Dedifferentiated amniotic fluid mesenchymal stem cell (primary cell): ENCODE measurements around the gene IMPG2.

ENCODE experiments used
- DNase-seq: peaks from one replicate; pipeline ENCODE4 v3.0.0-alpha.2; 2016; ENCODE audit errors: extremely low spot score

The IMPG2 gene

GRCh38 chr3:101273608-101274007, 46.8 kb downstream of the IMPG2 start:
- DNase-seq: no peak

GRCh38 chr3:101273156-101273555, 47.2 kb downstream of the IMPG2 start:
- DNase-seq: no peak

- DNase-seq: no peak
Measured at GRCh38 chr3:101271728-101272127, 48.6 kb downstream of the IMPG2 start.

GRCh38 chr3:101270149-101270548, 50.2 kb downstream of the IMPG2 start:
- DNase-seq: no peak

- DNase-seq: no peak
Measured at GRCh38 chr3:101268971-101269671, 51.3 kb downstream of the IMPG2 start.

GRCh38 chr3:101268141-101268540, 52.2 kb downstream of the IMPG2 start:
- no peak for DNase-seq

DNA sequence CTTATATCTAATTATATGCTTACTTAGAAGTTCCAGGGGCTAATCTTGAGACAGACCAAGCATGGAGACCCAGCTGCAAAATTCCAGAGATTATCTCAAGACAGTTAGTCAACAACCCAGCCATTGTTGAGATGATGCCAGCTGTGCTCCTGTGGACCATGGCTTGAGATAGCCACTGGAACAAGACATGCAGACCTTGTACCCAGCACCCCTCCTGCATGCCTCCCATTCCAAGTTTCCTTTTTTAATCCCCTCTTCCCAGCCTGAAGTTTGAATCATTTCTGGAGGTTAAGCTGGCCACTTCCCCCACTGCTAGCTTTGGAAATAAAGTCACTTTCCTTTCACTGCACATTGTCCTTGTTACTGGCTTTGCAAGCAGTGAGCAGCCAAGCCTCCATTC, 53.8 kb downstream of the IMPG2 start:
- DNase-seq: no peak

DNA sequence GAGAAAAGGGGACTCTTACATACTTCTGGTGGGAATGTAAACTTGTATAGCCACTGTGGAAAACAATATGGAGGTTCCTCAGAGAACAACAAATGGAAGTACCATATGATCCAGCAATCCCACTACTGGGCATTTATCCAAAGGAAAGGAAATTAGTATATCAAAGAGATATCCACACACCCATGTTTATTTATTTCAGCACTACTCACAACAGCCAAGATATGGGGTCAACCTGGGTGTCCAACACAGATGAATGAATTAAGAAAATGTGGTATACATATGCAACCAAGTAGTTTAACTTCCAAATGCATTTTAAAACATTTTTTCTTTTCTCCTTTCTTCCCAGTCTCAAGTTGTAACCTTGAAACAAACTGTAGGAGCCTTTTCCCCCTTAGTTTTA, 54.3 kb downstream of the IMPG2 start:
- DNase-seq: no peak

DNA sequence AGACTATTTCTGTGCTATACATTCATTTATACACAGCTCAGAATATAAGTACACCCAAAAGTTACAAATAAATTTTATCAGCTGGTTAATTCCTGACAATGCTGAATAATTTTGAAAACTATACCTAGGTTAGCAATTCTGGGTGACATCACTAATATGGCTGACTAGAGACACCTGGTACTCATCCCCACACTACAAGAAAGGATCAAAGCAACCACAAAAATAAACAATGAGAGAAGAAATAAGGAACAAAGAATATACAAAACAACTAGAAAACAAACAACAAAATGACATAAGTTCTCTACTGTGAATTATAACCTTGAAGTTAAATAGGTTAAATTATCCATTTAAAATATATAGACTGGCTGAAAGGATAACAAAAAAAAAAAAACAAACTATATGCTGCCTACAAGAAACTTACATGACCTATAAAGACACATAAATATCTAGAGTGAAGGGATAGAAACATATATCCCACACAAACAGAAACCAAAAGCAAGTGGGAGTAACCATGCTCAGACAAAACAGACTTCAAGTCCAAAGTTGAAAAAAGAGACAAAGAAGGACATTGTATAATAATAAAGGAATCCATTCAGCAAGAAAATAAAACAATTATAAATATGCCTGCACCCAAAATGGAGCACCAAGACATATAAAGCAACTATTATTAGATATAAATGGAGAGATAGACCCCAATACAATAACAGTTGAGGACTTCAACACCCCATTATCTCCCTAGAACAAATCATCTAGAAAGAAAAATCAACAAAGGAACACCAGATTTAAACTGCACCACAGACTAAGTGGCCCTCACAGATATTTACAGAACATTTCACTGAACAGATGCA, 57.8 kb downstream of the IMPG2 start:
- DNase-seq: no peak

- no peak for DNase-seq
Measured at GRCh38 chr3:101261506-101261905, 58.9 kb downstream of the IMPG2 start.

DNA sequence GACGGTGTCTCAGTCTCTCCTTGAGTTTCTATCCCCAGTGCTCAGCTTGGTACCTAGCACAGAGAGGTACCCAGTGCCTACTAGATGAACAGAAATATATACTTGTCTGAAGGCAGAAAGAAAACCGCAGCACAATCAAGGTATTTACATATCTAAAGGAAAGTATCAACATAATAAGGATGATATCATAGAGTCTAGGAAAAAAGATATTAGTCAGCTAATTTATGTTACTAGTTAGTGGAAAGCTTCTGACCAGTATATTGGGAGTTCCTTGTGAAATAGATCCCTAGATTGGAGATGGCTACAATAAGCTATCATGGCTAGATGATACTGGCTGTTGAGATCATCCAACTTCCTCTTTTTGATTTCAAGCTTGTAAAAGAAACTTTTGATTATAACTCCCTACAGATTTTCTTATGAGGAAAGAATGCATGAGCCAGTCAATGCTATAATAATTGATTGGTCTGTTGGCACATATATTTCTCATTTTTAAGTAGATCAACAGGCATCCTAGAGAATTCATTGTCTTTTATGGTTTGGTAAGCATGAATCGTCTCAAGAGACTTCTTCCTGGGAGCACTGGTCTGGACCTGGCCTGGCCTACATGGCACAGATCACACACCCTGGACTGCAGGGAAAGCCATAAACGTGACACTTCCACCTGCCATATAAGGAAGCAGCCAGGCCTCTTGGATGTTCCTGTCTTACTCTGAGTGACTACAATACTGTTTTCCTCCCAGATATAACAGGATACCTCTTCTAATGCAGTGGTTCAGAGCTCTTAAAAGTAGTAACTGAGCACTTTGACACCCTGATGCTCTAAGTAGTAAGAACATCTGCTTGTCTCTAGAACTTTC, 60.7 kb downstream of the IMPG2 start:
- DNase-seq: no peak

DNA sequence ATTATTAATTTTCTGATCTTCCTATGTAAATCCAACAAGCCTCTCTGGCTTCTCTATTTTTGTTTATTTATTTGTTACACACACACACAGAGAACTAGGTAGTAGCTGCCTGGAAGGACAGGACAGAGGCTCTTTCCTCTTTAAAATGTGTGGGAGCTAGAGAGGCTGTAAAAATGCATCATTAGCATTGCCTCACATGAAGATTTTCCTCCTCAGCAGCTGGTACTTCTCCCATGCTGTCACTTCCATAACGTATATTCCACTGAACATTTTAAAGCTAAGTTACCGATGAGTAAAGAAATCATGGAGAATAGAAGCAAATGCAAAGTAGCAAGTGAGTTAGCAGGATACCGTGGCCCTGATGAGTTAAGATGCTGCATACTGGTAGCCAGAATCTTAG, 63.9 kb downstream of the IMPG2 start:
- no peak for DNase-seq

DNA sequence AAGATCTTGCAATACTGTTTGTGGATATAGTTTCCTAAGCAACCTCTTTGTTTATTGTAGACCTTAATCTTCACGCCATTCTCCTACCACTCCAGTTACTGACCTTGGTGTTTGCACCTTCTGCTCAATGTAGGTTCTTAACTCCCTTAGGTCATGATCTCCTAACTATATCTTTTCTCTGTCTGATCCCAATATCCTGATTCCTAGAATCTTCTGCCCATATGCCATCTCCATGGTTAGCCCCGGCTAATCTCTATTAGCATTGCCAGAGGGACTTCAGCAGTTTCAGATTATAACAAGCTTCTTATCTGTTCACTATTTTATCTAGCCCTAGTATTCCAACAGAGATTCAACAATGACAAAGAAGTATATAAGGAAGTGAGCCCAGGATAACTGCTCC, 64.9 kb downstream of the IMPG2 start:
- DNase-seq: no peak

DNA sequence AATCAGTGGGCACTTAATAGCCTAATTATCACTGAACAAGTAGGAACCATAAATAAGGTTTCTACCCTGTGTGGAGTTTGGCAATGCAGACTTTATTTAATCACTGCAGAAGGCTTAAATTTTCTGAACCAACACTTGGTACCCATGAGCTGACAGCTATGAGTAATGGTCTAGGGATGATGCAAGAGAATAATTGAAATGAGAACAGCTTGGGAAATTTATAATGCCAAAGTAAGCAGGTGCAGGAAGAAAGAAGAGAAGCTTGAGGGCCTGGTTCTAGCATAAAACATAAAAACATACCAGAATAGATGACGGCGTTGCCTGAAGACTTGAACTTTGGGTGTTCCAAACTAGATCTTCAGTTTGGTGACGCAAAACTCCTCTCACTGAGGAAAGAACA, 67.0 kb downstream of the IMPG2 start:
- no peak for DNase-seq

GRCh38 chr3:101252945-101253344, 67.4 kb downstream of the IMPG2 start:
- no peak for DNase-seq

DNA sequence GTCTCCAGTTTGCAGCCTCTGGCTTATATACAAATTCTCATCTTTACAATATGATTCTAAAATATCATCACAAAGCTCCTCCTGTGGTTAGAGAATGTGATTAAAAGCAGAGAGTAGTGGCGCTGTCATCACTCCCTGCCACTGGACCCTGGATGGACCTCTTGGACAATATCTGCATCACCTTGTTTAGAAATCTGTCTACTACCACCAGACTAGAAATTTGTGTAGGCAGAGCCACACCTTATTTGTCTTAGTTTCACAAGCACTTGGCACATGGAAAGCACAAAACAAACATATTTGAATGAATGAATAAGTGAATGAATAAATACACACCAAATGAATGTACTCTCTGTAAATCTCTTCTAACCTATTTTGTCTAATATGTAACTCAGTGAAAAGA, 68.1 kb downstream of the IMPG2 start:
- no peak for DNase-seq

DNA sequence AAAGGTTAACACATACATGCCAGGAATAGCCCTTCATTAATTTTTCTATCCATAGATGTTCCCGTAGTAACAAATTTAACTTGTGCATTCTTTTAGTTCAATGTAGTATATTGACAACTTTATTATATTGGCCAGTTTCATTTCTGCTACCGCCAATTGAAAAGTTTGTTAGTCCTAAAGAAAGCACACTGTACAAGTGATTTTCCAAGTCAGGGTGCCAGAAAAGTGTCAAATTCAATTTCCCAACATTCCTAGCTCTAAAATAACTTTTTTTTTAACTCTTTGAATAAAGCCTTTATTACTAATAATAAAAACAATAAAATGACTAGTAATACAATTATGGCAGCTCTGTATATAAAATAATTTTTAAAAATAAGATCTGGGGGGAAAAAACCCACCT, 68.9 kb downstream of the IMPG2 start:
- DNase-seq: no peak

DNA sequence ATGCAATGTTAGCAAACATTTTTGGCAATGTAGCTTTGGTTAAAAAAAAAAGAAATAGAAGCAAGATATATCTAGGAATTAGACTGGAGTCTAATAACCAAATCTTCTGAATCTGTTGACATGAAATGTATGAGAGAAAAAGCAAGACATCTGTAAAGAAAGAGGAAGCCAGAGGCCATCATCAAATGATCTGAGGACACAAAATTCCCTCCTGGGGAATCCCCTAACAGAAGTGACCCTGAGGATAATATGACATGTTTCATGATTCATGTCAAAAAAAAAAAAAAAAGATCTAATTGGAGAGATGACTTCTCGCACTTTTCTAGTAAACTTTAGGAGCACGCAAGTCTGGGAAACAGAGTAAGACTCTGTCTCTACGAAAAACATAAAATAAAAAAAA, 70.9 kb downstream of the IMPG2 start:
- DNase-seq: no peak

DNA sequence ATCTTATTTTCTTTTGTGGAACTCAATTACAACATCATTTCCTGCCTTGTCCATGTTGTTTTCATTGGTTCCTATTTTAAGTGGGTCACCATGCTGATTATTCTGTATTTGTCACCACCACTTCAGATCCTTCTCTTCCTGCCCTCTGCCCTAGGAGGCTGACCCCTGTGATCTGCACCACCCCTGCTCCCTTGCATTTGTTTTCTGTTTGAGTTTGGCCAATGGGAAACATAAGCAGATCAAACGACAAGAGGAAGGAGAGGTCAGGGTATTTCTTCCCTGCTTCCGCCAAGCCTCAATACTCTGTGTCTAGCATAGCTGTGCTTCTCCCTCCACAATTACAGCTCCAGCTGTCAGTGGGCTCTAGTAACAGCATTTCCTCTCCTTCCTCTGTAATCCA, 71.6 kb downstream of the IMPG2 start:
- no peak for DNase-seq

DNA sequence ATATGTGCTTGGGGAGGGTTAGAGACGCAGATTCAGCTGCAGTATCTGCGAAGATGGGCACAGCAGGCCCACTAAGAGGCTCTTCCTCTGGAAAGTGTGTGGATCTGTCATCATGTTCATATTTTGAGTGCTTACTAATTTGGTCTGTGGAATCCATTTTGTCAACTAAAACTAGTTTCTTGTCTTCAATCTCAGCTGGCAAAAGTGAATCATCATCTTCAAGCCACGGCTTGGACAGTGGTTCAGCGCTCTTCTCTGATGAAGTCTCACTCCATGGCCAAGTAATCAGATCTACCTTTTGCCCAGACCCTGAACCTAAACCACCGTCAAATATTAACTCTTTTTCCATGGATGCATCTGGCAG, 76.2 kb downstream of the IMPG2 start:
- no peak for DNase-seq

GRCh38 chr3:101243285-101244211, 76.8 kb downstream of the IMPG2 start:
- no peak for DNase-seq
